Measurements from ENCODE around the gene NCKAP5L.
"Not testable (repeated sequence)": the region's sequence is repeated elsewhere in the genome, so short reads cannot be mapped to it uniquely, and the experiment has no call there.

Gene NCKAP5L

DNA sequence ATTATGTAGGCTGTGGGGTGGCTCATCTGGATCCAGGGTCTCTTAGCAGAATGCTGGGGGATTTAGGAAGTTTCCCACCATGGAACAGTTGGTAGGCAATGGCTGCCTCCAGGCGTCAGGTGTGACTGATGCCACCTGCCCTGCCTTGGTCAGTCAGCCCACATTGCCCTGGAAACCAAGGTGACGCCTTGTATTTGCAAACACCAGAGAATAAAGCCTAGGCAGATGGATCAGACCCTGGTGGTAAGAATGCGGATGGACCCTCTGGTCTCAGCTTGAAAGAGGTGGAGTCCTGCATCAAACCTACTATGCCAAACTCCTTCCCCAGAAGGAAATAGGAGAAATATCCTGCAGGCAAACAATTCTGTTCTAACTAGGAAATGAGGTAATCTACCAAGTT is 38.2 kb downstream of the NCKAP5L start:
- ATAC-seq (no peak), DNase-seq (ENCODE audit: low spot score in 2 of 2) (no peak)
- Mint-ChIP-seq H3K9me3 (peaks cover 2% of the 10 kb centered on the region), H3K4me3 (no peak overlapping the region), H3K36me3 (no peaks in the 10 kb centered on the region), H3K4me1 (no peaks in the 10 kb centered on the region), H3K27ac (no peak overlapping the region)

GRCh38 chr12:49787672-49788071 is 40.5 kb downstream of the NCKAP5L start:
- Mint-ChIP-seq H3K36me3 (no peaks in the 10 kb centered on the region), H3K4me3 (no peak overlapping the region), H3K9me3 (peaks cover 2% of the 10 kb centered on the region), H3K4me1 (no peaks in the 10 kb centered on the region), H3K27ac (no peak overlapping the region)
- DNase-seq (ENCODE audit: low spot score in 2 of 2) (no peak), ATAC-seq (no peak)

GRCh38 chr12:49784756-49785409 is 43.3 kb downstream of the NCKAP5L start:
- no peaks in the 10 kb centered on the region for H3K4me1 Mint-ChIP-seq
- ATAC-seq (no peak), DNase-seq (ENCODE audit: low spot score in 2 of 2) (no peak)
- no peaks in the 10 kb centered on the region for H3K36me3 Mint-ChIP-seq
- H3K9me3 Mint-ChIP-seq: peaks cover 2% of the 10 kb centered on the region
- no peak overlapping the region for H3K27ac Mint-ChIP-seq
- H3K4me3 Mint-ChIP-seq: no peak overlapping the region

DNA sequence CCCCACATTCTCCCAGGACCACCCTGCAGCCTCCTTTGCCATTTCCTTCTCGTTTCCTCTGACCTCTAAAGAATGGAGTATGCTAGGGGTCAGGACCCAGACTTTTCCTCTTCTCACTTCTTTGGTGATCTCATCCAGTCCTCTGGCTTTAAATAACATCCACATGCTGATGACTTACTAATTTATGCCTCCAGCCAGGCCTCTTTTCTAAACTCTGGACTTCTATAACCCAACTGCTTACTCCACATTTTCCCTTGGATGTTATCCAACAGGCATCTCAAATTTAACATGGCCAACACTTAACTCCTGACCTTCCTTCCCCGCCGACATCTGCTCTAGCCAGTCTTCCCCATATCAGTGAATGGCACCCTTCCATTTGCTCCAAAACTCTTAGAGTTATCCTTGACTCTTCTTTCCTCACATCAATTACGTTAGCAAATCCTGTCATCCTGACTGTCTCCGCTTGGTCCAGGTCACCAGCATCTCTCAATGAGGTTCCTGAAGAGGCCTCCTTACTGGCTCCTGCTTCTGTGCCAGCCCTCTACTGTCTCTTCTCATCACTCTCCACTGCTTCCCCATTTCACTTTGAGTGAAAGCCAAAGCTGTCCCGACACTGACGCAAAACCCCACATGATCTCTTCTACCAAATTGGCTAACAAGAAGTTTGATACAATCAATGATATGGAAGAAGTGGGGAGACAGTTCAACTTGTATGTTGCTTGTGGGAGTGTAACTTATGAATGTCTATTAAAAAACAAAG is 44.1 kb downstream of the NCKAP5L start:
- DNase-seq (ENCODE audit: low spot score in 2 of 2): no peak

GRCh38 chr12:49780914-49781313 is 47.3 kb downstream of the NCKAP5L start:
- not testable (repeated sequence) for DNase-seq (ENCODE audit: low spot score in 2 of 2); H3K4me3 Mint-ChIP-seq; H3K36me3 Mint-ChIP-seq; ATAC-seq; H3K9me3 Mint-ChIP-seq; H3K27ac Mint-ChIP-seq
- H3K4me1 Mint-ChIP-seq: peaks cover 21% of the 10 kb centered on the region

More for the DNA sequence above, 44.1 kb downstream of the NCKAP5L start:
- H3K36me3 Mint-ChIP-seq: no peaks in the 10 kb centered on the region
- no peaks in the 10 kb centered on the region for H3K4me1 Mint-ChIP-seq
- H3K27ac Mint-ChIP-seq: no peak overlapping the region
- H3K9me3 Mint-ChIP-seq: peaks cover 2% of the 10 kb centered on the region
- H3K4me3 Mint-ChIP-seq: no peak overlapping the region
- ATAC-seq: no peak

DNA sequence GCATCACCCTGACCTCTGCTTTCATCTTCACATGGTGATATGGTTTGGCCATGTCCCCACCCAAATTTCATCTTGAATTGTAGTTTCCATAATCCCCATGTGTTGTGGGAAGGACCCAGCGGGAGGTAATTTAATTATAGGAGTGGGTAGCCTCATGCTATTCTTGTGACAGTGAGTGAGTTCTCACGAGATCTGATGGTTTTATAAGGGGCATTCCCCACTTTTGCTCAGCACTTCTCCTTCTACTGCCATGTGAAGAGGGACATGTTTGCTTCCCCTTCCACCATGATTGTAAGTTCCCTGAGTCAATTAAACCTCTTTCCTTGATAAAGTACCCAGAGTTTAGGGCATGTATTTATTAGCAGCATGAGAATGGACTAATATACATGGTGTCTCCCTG is 48.6 kb downstream of the NCKAP5L start:
- H3K4me3 Mint-ChIP-seq: no peak overlapping the region
- H3K27ac Mint-ChIP-seq: no peak overlapping the region
- ATAC-seq: no peak
- no peak for DNase-seq (ENCODE audit: low spot score in 2 of 2)
- peaks cover 21% of the 10 kb centered on the region for H3K4me1 Mint-ChIP-seq
- H3K36me3 Mint-ChIP-seq: peaks cover 6% of the 10 kb centered on the region
- H3K9me3 Mint-ChIP-seq: no peaks in the 10 kb centered on the region

DNA sequence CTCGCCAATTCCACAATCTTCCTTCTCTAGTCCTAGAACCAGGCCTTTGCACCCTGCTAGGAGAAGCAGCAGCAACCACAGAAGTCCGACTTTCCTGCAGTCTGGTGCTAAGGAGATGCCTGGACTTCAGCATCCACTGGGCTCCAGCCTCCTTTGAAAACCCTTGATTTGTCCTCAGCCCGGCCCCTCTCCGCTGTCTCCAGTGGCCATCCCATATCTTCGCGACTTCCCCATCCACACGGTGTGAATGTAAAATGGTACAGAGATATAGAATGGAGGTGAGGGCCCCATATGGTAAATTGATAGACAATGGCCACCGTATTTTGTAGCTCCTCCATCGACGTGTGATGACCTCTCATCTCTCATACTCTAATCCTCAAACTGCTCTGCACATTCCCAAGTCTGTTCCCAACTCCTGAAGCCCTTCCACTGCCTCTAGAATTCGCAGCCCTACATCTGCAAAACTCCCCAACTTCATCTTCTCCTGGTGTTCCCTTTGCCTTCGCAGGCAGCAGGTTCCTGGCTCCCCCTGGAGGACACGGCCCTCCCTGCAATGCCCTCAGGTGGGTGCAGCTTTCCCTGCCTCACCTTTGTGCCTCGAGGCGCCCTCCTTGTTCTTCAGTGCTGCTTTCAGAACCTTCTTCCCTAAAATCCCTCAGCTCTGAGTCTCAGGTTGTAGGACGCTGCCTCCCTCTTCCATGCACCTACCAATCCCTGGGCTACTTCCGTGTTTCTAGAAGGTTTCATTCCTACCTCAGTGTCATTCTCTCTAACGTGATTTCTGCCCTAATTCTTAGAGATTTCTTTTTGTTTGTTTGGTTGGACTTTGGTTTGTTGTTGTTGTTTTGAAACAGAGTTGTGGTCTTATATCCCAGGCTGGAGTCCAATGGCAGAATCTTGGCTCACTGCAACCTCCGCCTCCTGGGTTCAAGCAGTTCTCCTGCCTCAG is 50.1 kb downstream of the NCKAP5L start:
- no peak overlapping the region for H3K27ac Mint-ChIP-seq
- no peak overlapping the region for H3K4me3 Mint-ChIP-seq
- peak; percentile 77 for ATAC-seq
- no peaks in the 10 kb centered on the region for H3K9me3 Mint-ChIP-seq
- peaks cover 21% of the 10 kb centered on the region for H3K4me1 Mint-ChIP-seq
- DNase-seq (ENCODE audit: low spot score in 2 of 2): peak; percentile 64 to 83
- H3K36me3 Mint-ChIP-seq: peaks cover 6% of the 10 kb centered on the region

DNA sequence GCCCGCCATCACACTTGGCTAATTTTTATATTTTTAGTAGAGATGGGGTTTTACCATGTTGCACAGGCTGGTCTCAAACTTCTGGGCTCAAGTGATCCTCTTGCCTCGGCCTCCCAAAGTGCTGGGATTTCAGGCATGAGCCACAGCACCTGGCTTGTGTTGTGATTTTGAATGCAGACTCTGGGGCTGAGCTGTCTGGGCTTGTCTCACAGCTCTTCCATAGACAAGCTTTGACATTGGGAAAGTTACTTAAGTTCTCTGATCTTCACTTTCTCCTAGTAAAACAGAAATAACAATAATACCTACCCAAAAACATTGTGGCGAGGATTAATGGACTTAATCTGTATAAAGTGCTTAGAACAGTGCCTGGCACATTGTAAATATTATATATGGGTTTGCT is 50.9 kb downstream of the NCKAP5L start:
- peaks cover 6% of the 10 kb centered on the region for H3K36me3 Mint-ChIP-seq
- no peak overlapping the region for H3K27ac Mint-ChIP-seq
- no peak overlapping the region for H3K4me3 Mint-ChIP-seq
- DNase-seq (ENCODE audit: low spot score in 2 of 2) (no peak), ATAC-seq (no peak)
- H3K9me3 Mint-ChIP-seq: no peaks in the 10 kb centered on the region
- peaks cover 21% of the 10 kb centered on the region for H3K4me1 Mint-ChIP-seq

DNA sequence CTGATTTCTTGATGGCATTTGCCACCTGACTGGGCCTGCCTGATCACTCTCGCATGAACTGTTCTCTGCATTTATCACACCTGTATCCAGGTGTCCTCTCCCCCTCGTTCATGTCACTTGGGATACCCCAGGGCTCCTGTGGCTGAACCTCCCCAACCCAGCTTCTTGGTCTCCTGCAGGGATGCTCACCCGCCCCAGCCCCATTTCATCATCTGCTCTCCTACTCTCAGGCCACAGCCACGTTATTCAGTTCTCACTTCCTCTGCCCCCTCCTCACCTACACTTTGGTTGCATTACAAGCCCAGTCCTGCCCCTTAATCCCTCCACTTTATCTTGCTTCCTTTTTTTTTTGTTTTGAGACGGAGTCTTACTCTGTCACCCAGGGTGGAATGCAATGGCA is 51.4 kb downstream of the NCKAP5L start:
- peak overlapping the region; percentile 53 for H3K27ac Mint-ChIP-seq
- H3K9me3 Mint-ChIP-seq: no peaks in the 10 kb centered on the region
- ATAC-seq: no peak

DNA sequence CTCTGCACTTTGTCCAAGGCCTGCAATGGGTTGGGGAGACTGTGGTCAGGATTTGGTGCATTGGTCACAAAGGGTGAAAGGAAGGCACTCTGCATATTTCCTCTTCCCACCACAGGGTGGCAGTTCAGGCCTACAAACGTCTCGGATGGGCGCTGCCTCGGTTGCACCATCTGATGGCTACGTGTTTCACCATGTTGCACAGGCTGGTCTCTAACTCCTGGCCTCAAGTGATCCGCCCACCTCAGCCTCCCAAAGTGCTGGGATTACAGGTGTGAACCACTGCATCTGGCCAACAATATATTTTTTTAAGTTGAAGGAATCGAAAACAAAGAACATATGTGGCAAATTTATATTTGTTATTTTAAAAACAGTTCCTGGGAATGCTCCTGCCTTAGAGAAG is 51.8 kb downstream of the NCKAP5L start:
- Mint-ChIP-seq H3K27ac (peak overlapping the region; percentile 53), H3K36me3 (peaks cover 6% of the 10 kb centered on the region), H3K4me3 (no peak overlapping the region), H3K9me3 (no peaks in the 10 kb centered on the region), H3K4me1 (peaks cover 21% of the 10 kb centered on the region)
- DNase-seq (ENCODE audit: low spot score in 2 of 2) (peak; percentile 31 to 75), ATAC-seq (peak; percentile 94)

More for the DNA sequence above, 51.4 kb downstream of the NCKAP5L start:
- DNase-seq (ENCODE audit: low spot score in 2 of 2): no peak
- Mint-ChIP-seq H3K4me1 (peaks cover 21% of the 10 kb centered on the region), H3K36me3 (peaks cover 6% of the 10 kb centered on the region), H3K4me3 (no peak overlapping the region)

DNA sequence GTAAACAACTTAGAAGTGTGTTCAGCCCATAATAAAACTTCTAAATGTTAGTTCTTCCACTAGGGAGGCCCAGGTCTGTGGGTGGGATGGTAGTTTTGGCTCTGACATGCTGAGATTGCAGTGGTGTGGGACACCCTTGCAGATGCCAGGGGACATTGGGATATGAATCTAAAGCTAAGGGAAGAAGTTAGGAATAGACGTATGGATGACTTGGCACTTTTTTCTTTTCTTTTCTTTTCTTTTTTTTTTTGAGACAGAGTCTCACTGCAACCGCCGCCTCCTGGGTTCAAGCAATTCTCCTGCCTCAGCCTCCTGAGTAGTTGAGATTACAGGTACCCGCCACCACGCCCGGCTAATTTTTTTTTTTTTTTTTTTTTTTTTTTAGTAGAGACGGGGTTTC is 55.1 kb downstream of the NCKAP5L start:
- H3K4me1 Mint-ChIP-seq: peaks cover 16% of the 10 kb centered on the region
- H3K36me3 Mint-ChIP-seq; ATAC-seq; H3K4me3 Mint-ChIP-seq; DNase-seq (ENCODE audit: low spot score in 2 of 2); H3K9me3 Mint-ChIP-seq; H3K27ac Mint-ChIP-seq: not testable (repeated sequence)

- no peak overlapping the region for H3K4me3 Mint-ChIP-seq
- peak overlapping the region; percentile 43 for H3K27ac Mint-ChIP-seq
- DNase-seq (ENCODE audit: low spot score in 2 of 2) (no peak), ATAC-seq (no peak)
- H3K36me3 Mint-ChIP-seq: peaks cover 39% of the 10 kb centered on the region
- no peaks in the 10 kb centered on the region for H3K9me3 Mint-ChIP-seq
- H3K4me1 Mint-ChIP-seq: peaks cover 39% of the 10 kb centered on the region
Measured at GRCh38 chr12:49767333-49767732, 60.9 kb downstream of the NCKAP5L start.

DNA sequence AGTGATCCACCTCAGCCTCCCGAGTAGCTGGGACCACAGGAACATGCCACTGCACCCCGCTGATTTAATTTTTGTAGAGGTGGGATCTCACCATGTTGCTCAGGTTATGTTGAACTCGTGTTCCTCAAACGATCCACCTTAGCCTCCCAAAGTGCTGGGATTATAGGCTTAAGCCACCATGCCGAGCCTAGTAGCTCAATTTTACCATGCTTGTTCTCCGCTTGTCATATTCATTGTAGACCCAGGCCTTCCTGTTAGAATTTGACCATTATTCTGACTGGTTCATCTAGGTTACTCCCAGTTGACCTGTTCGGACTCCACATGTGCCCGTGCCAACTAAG is 62.1 kb downstream of the NCKAP5L start:
- DNase-seq (ENCODE audit: low spot score in 2 of 2) (no peak), ATAC-seq (no peak)
- Mint-ChIP-seq H3K4me1 (peaks cover 51% of the 10 kb centered on the region), H3K4me3 (no peak overlapping the region), H3K36me3 (peaks cover 51% of the 10 kb centered on the region), H3K27ac (peak overlapping the region; percentile 43), H3K9me3 (no peaks in the 10 kb centered on the region)

GRCh38 chr12:49764126-49764525 is 64.1 kb downstream of the NCKAP5L start:
- Mint-ChIP-seq H3K36me3 (peaks cover 71% of the 10 kb centered on the region), H3K9me3 (no peaks in the 10 kb centered on the region), H3K4me1 (peaks cover 54% of the 10 kb centered on the region), H3K27ac (peak overlapping the region; percentile 85), H3K4me3 (no peak overlapping the region)
- ATAC-seq: no peak
- no peak for DNase-seq (ENCODE audit: low spot score in 2 of 2)

GRCh38 chr12:49763006-49763591 is 65.1 kb downstream of the NCKAP5L start:
- H3K4me3 Mint-ChIP-seq: peak overlapping the region; percentile 45
- DNase-seq (ENCODE audit: low spot score in 2 of 2): peak; percentile 63 to 84
- H3K9me3 Mint-ChIP-seq: no peaks in the 10 kb centered on the region
- ATAC-seq: peak; percentile 78
- peak overlapping the region; percentile 85 for H3K27ac Mint-ChIP-seq
- peaks cover 54% of the 10 kb centered on the region for H3K4me1 Mint-ChIP-seq
- peaks cover 81% of the 10 kb centered on the region for H3K36me3 Mint-ChIP-seq
